SKM-1 (cell line): ENCODE measurements around the gene RPS6KB1.
"Not testable (repeated sequence)": the region's sequence is repeated elsewhere in the genome, so short reads cannot be mapped to it uniquely, and the experiment has no call there.

Experiments used
- DNase-seq: peaks from one replicate; lab custom pipeline; 2025; ENCODE audit not compliant: unreplicated experiment; lab: John Stamatoyannopoulos, UW

The RPS6KB1 gene

GRCh38 chr17:59892924-59893675 lies at the start of gene RPS6KB1, which contains the start of gene TUBD1:
Gene RPS6KB1, plus strand, starts transcription at chr17:59893121. Its CDS starts 64 bp downstream, at chr17:59893185.
Gene TUBD1, minus strand, starts transcription at chr17:59892943. Its CDS starts 1,941 bp downstream, at chr17:59891002.
- peak; percentile 98 for DNase-seq

- DNase-seq = no peak
Observed at GRCh38 chr17:59844884-59845594, 47.9 kb upstream of the RPS6KB1 start.

GRCh38 chr17:59845595-59846393 lies 47.1 kb upstream of the RPS6KB1 start:
- no peak for DNase-seq

GRCh38 chr17:59846394-59847165 lies 46.3 kb upstream of the RPS6KB1 start:
- DNase-seq = no peak

- DNase-seq = no peak
Observed at GRCh38 chr17:59848385-59848668, 44.6 kb upstream of the RPS6KB1 start.

GRCh38 chr17:59848778-59849177 lies 44.1 kb upstream of the RPS6KB1 start:
- DNase-seq = peak; percentile 39

GRCh38 chr17:59850311-59850710 lies 42.6 kb upstream of the RPS6KB1 start:
- not testable (repeated sequence) for DNase-seq

- no peak for DNase-seq
Observed at GRCh38 chr17:59851439-59852375, 41.2 kb upstream of the RPS6KB1 start.

GRCh38 chr17:59852847-59853167 lies 40.1 kb upstream of the RPS6KB1 start:
- not testable (repeated sequence) for DNase-seq

- no peak for DNase-seq
Observed at GRCh38 chr17:59853168-59853918, 39.6 kb upstream of the RPS6KB1 start.

GRCh38 chr17:59853919-59854729 lies 38.8 kb upstream of the RPS6KB1 start:
- DNase-seq = not testable (repeated sequence)

GRCh38 chr17:59856859-59857794 lies 35.8 kb upstream of the RPS6KB1 start:
- DNase-seq = no peak

GRCh38 chr17:59858167-59858816 lies 34.6 kb upstream of the RPS6KB1 start:
- DNase-seq = no peak

- no peak for DNase-seq
Observed at GRCh38 chr17:59858932-59859331, 34.0 kb upstream of the RPS6KB1 start.

GRCh38 chr17:59859444-59860025 lies 33.4 kb upstream of the RPS6KB1 start:
- DNase-seq = no peak

GRCh38 chr17:59863616-59864015 lies 29.3 kb upstream of the RPS6KB1 start:
- no peak for DNase-seq

GRCh38 chr17:59869941-59870218 lies 23.0 kb upstream of the RPS6KB1 start:
- no peak for DNase-seq
